ENCODE measurements around the gene SF3B3. TPM values are rescaled to one million over a fixed set of nuclear protein-coding genes. Genes with fewer than 3 reads are reported as not detected.

Gene SF3B3
- total RNA-seq, 1 experiment from 2014 or later, result 403 TPM

DNA sequence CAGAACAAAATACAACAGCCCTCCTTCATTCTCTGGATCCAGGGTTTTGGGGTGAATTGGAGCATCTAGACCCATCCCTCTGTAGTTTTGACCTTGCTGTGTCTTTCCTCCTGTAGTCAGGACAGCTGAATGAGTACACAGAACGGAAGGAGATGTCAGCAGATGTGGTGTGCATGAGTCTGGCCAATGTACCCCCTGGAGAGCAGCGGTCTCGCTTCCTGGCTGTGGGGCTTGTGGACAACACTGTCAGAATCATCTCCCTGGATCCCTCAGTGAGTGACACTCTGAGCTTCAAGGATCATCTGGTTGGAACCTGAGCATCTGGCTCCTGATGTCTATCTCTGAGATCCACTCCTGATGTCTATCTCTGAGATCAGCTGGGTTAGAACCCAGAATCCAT is 32.4 kb downstream of the SF3B3 start (continued):
- no peak for TF ChIP-seq ZBTB33 (IDR thresholded peaks at IDR 0.05; ENCODE audit: extremely low read depth, insufficient replicate concordance, low read length)
- TF ChIP-seq, protein P1, sequence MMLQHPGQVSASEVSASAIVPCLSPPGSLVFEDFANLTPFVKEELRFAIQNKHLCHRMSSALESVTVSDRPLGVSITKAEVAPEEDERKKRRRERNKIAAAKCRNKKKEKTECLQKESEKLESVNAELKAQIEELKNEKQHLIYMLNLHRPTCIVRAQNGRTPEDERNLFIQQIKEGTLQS (IDR thresholded peaks at IDR 0.05), result no peak

DNA sequence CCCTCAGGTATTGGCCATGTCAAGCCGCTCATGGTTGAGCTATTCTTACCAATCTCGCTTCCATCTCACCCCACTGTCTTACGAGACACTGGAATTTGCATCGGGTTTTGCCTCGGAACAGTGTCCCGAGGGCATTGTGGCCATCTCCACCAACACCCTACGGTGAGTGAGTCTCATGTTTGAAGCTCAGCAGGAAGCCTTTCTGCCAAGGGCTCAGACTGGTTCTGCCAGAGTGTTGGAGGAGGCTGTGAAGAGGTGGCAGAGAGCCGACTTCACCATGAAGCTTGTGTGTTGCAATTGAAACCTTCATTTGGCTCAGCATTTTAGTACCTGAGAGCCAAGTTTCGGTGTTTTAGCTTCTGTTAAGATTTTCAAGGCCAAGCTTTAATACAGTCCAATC is 38.0 kb downstream of the SF3B3 start:
- Histone ChIP-seq H3K9me2 (ENCODE audit: insufficient read depth) (no peaks in the 10 kb centered on the region), H4K20me1 (ENCODE audit: insufficient read depth) (peaks cover 25% of the 10 kb centered on the region; the same call in 1 of the 2 replicates), H3K4me3 (replicated peaks in 1 of 2; ENCODE audit: low read depth in 1 of 2, low read length in 2 of 2) (no peak overlapping the region), H3K4me1 (ENCODE audit: control insufficient read depth in 1 of 2, insufficient read depth in 2 of 2, low read length in 2 of 2) (no peaks in the 10 kb centered on the region), H3K36me3 (ENCODE audit: control insufficient read depth in 1 of 2, insufficient read depth in 2 of 2, low read length in 2 of 2) (peaks cover 79 to 85% of the 10 kb centered on the region in 2 experiments), H3K79me2 (ENCODE audit: insufficient read depth, low read length) (peaks cover 92% of the 10 kb centered on the region), H3K27ac (ENCODE audit: low read depth, low read length) (no peak overlapping the region), H3K9ac (ENCODE audit: low read length) (no peak overlapping the region), H3K4me2 (ENCODE audit: low read length) (no peak overlapping the region), H2AFZ (ENCODE audit: low read depth, low read length, poor library complexity, severe bottlenecking) (no peak overlapping the region), H3K27me3 (ENCODE audit: insufficient read depth, low read length) (no peaks in the 10 kb centered on the region), H3K9me3 (ENCODE audit: control insufficient read depth in 1 of 2, insufficient read depth in 1 of 2, low read depth in 1 of 2, low read length in 2 of 2) (no peaks in the 10 kb centered on the region)
- no TSS peak for BruUV-seq (replicated peaks)
- ChIA-PET POLR2A (no interaction called here), RAD21 (ENCODE audit: low non-redundant PET in 1 of 2, low total read pairs in 2 of 2, uncharacterized antibody in 2 of 2, unreplicated experiment in 2 of 2) (no interaction called here), CTCF (no interaction called here)
- no peak for ATAC-seq
- intact Hi-C loops (cut with micrococcal nuclease), result no loop called here
- DNase-seq (ENCODE audit: low read depth, low spot score), result no peak
- TF ChIP-seq JUND (IDR thresholded peaks at IDR 0.05) (no peak), SIN3A (IDR thresholded peaks at IDR 0.05; ENCODE audit: low read depth) (no peak), MAX (IDR thresholded peaks at IDR 0.05) (no peak), ZNF274 (IDR thresholded peaks at IDR 0.05; ENCODE audit: low read depth, low read length) (no peak), EGR1 (IDR thresholded peaks at IDR 0.05; ENCODE audit: low read depth) (no peak), ZFX (IDR thresholded peaks at IDR 0.05) (no peak), ZBTB33 (IDR thresholded peaks at IDR 0.05; ENCODE audit: extremely low read depth, insufficient replicate concordance, low read length) (no peak), EZH2 (IDR thresholded peaks at IDR 0.05) (no peak), SRF (IDR thresholded peaks at IDR 0.05; ENCODE audit: low read depth) (no peak), CEBPB (IDR thresholded peaks at IDR 0.05; ENCODE audit: low read depth) (no peak), RAD21 (IDR thresholded peaks at IDR 0.05; ENCODE audit: low read depth) (no peak)
- TF ChIP-seq, protein P2, sequence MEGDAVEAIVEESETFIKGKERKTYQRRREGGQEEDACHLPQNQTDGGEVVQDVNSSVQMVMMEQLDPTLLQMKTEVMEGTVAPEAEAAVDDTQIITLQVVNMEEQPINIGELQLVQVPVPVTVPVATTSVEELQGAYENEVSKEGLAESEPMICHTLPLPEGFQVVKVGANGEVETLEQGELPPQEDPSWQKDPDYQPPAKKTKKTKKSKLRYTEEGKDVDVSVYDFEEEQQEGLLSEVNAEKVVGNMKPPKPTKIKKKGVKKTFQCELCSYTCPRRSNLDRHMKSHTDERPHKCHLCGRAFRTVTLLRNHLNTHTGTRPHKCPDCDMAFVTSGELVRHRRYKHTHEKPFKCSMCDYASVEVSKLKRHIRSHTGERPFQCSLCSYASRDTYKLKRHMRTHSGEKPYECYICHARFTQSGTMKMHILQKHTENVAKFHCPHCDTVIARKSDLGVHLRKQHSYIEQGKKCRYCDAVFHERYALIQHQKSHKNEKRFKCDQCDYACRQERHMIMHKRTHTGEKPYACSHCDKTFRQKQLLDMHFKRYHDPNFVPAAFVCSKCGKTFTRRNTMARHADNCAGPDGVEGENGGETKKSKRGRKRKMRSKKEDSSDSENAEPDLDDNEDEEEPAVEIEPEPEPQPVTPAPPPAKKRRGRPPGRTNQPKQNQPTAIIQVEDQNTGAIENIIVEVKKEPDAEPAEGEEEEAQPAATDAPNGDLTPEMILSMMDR (IDR thresholded peaks at IDR 0.05 in 2 of 3, conservative IDR thresholded peaks at IDR 0.05 in 1 of 3; ENCODE audit: borderline replicate concordance in 1 of 3, insufficient read depth in 1 of 3, low read depth in 2 of 3, low read length in 2 of 3), result no peak
- TF ChIP-seq, protein P1 (IDR thresholded peaks at IDR 0.05), result no peak
- TF ChIP-seq, protein P3, sequence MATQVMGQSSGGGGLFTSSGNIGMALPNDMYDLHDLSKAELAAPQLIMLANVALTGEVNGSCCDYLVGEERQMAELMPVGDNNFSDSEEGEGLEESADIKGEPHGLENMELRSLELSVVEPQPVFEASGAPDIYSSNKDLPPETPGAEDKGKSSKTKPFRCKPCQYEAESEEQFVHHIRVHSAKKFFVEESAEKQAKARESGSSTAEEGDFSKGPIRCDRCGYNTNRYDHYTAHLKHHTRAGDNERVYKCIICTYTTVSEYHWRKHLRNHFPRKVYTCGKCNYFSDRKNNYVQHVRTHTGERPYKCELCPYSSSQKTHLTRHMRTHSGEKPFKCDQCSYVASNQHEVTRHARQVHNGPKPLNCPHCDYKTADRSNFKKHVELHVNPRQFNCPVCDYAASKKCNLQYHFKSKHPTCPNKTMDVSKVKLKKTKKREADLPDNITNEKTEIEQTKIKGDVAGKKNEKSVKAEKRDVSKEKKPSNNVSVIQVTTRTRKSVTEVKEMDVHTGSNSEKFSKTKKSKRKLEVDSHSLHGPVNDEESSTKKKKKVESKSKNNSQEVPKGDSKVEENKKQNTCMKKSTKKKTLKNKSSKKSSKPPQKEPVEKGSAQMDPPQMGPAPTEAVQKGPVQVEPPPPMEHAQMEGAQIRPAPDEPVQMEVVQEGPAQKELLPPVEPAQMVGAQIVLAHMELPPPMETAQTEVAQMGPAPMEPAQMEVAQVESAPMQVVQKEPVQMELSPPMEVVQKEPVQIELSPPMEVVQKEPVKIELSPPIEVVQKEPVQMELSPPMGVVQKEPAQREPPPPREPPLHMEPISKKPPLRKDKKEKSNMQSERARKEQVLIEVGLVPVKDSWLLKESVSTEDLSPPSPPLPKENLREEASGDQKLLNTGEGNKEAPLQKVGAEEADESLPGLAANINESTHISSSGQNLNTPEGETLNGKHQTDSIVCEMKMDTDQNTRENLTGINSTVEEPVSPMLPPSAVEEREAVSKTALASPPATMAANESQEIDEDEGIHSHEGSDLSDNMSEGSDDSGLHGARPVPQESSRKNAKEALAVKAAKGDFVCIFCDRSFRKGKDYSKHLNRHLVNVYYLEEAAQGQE (IDR thresholded peaks at IDR 0.05; ENCODE audit: low read depth), result no peak
